Type B pancreatic cell (in vitro differentiated cells): ENCODE results near the gene ITPKB. TPM values are rescaled to one million over a fixed set of nuclear protein-coding genes. Genes with fewer than 3 reads are reported as not detected.
A peak's percentile ranks its signal among the peaks of the same experiment; 100 is the strongest.

Source experiments
- DNase-seq: peaks from one replicate; pipeline ENCODE4 v3.0.0; 2021; ENCODE audit warnings: mixed read lengths; ENCODE audit not compliant: unreplicated experiment; ENCODE audit errors: extremely low spot score
- H3K27ac Mint-ChIP-seq: 2 replicates; pipeline ENCODE4 v1.8.0; 2021; ENCODE audit warnings: mild to moderate bottlenecking, mixed read lengths
- H3K27me3 Mint-ChIP-seq: 2 replicates; pipeline ENCODE4 v1.8.0; 2021; ENCODE audit warnings: mixed read lengths
- H3K36me3 Mint-ChIP-seq: 2 replicates; pipeline ENCODE4 v1.8.0; 2021; ENCODE audit warnings: mixed read lengths
- H3K4me1 Mint-ChIP-seq: one replicate; pipeline ENCODE4 v1.8.0; 2021; ENCODE audit warnings: mixed read lengths; ENCODE audit not compliant: unreplicated experiment
- H3K4me3 Mint-ChIP-seq: 2 replicates; pipeline ENCODE4 v1.8.0; 2021; ENCODE audit warnings: mild to moderate bottlenecking, mixed read lengths
- H3K9me3 Mint-ChIP-seq: 2 replicates; pipeline ENCODE4 v1.8.0; 2021; ENCODE audit warnings: mixed read lengths
- CTCF ChIP-seq: fragments of 200-600 bp; sonication (generic); conservative IDR thresholded peaks from 2 replicates; pipeline ENCODE4 v1.5.0; 2021; ENCODE audit warnings: antibody characterized with exemption, mild to moderate bottlenecking
- total RNA-seq: library from RNA; stranded (reverse); gene quantifications from 2 replicates; pipeline ENCODE4 v1.2.1, GENCODE V29; 2021; ENCODE audit warnings: low replicate concordance

Gene ITPKB
- total RNA-seq, 1 donor from 2014 or later, result 31.4 TPM

DNA sequence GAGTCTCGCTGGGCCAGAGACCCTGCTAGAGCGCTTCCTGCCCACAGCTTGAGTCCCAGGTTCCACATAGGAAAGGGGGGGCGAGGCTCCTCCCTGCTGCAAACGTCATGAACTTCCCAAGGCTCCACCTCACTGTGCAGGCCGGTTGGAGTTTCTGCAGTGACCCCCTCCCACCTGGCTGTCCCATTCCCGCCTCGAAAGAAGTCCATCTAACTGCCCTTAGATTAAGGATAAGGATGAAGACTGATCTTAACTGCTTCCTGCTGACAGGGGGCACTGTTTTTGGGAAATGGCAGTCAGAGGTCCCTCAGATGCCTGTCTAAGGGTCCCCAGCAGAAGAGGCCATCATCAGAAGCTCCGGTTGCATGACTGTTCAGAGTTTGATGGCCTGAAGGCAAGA is 127.8 kb downstream of the ITPKB start:
- no peaks in the 10 kb centered on the region for H3K36me3 Mint-ChIP-seq
- DNase-seq, result no peak
- H3K27ac Mint-ChIP-seq, result no peak overlapping the region
- H3K4me1 Mint-ChIP-seq, result no peaks in the 10 kb centered on the region
- H3K4me3 Mint-ChIP-seq, result no peak overlapping the region
- peaks cover 9% of the 10 kb centered on the region for H3K27me3 Mint-ChIP-seq
- no peak for TF ChIP-seq CTCF
- H3K9me3 Mint-ChIP-seq, result no peaks in the 10 kb centered on the region

GRCh38 chr1:226610671-226611070 is 128.4 kb downstream of the ITPKB start:
- DNase-seq, result no peak
- Mint-ChIP-seq H3K36me3 (no peaks in the 10 kb centered on the region), H3K9me3 (no peaks in the 10 kb centered on the region), H3K27me3 (peaks cover 7% of the 10 kb centered on the region), H3K27ac (no peak overlapping the region), H3K4me3 (no peak overlapping the region), H3K4me1 (no peaks in the 10 kb centered on the region)
- TF ChIP-seq CTCF, result no peak

- Mint-ChIP-seq H3K4me1 (no peaks in the 10 kb centered on the region), H3K27ac (no peak overlapping the region), H3K36me3 (no peaks in the 10 kb centered on the region), H3K27me3 (peaks cover 4% of the 10 kb centered on the region), H3K4me3 (no peak overlapping the region), H3K9me3 (no peaks in the 10 kb centered on the region)
- no peak for TF ChIP-seq CTCF
- DNase-seq, result no peak
Measured at GRCh38 chr1:226609836-226610455, 129.1 kb downstream of the ITPKB start.

GRCh38 chr1:226608699-226609505 is 130.2 kb downstream of the ITPKB start:
- H3K4me1 Mint-ChIP-seq, result peaks cover 7% of the 10 kb centered on the region
- H3K36me3 Mint-ChIP-seq, result no peaks in the 10 kb centered on the region
- peak; percentile 94 for TF ChIP-seq CTCF
- no peaks in the 10 kb centered on the region for H3K9me3 Mint-ChIP-seq
- DNase-seq, result no peak
- H3K27ac Mint-ChIP-seq, result no peak overlapping the region
- H3K4me3 Mint-ChIP-seq, result no peak overlapping the region
- H3K27me3 Mint-ChIP-seq, result peaks cover 4% of the 10 kb centered on the region

GRCh38 chr1:226607821-226608220 is 131.3 kb downstream of the ITPKB start:
- no peak for DNase-seq
- Mint-ChIP-seq H3K27me3 (peaks cover 4% of the 10 kb centered on the region), H3K4me3 (no peak overlapping the region), H3K9me3 (no peaks in the 10 kb centered on the region), H3K27ac (no peak overlapping the region), H3K36me3 (no peaks in the 10 kb centered on the region), H3K4me1 (peaks cover 17% of the 10 kb centered on the region)
- no peak for TF ChIP-seq CTCF
